ENCODE measurements around the gene PDSS2. TPM values are rescaled to one million over a fixed set of nuclear protein-coding genes. Genes with fewer than 3 reads are reported as not detected.
A peak's percentile ranks its signal among the peaks of the same experiment; 100 is the strongest.

The PDSS2 gene
- total and polyA plus RNA-seq, 2 of the 8 experiments (the other 6 are each of a cell fraction or from before 2014, with no cell fraction given) = 10.7 to 16.1 TPM

GRCh38 chr6:107125771-107126170, 333.6 kb downstream of the PDSS2 start:
- Histone ChIP-seq H3K79me1 (ENCODE audit: low read depth, low read length) (no peaks in the 10 kb centered on the region), H3K9me3 (ENCODE audit: insufficient read depth in 2 of 2, low read depth in 1 of 2, low read length in 1 of 2) (no peaks in the 10 kb centered on the region)
- TF ChIP-seq ASH2L (IDR thresholded peaks at IDR 0.05; ENCODE audit: low read length) (no peak), HDAC2 (IDR thresholded peaks at IDR 0.05; ENCODE audit: borderline replicate concordance in 1 of 2, low read depth in 2 of 2, low read length in 2 of 2) (no peak), POU5F1 (IDR thresholded peaks at IDR 0.05; ENCODE audit: low read depth, low read length) (no peak), BACH1 (IDR thresholded peaks at IDR 0.05; ENCODE audit: low read length) (no peak), SRF (IDR thresholded peaks at IDR 0.05; ENCODE audit: low read depth, low read length) (no peak), EP300 (IDR thresholded peaks at IDR 0.05; ENCODE audit: borderline replicate concordance in 1 of 2, low read depth in 2 of 2, low read length in 2 of 2) (no peak), YY1 (IDR thresholded peaks at IDR 0.05; ENCODE audit: low read depth, low read length) (no peak), NRF1 (IDR thresholded peaks at IDR 0.05; ENCODE audit: low read depth, low read length) (no peak), RAD21 (IDR thresholded peaks at IDR 0.05 in 1 of 2, conservative IDR thresholded peaks at IDR 0.05 in 1 of 2; ENCODE audit: low read depth in 2 of 2, low read length in 2 of 2) (no peak), CTCF (IDR thresholded peaks at IDR 0.05; ENCODE audit: control extremely low read depth in 1 of 3, insufficient read depth in 1 of 3, low read depth in 1 of 3, low read length in 3 of 3) (no peak)

More at GRCh38 chr6:107125771-107126170, 333.6 kb downstream of the PDSS2 start:
- H3K18ac ChIP-seq (ENCODE audit: extremely low read depth, low read length) = peak overlapping the region; percentile 56; the same call in 1 of the 2 replicates
- H3K79me2 ChIP-seq (ENCODE audit: control insufficient read depth in 1 of 2, insufficient read depth in 2 of 2, low read length in 2 of 2) = no peaks in the 10 kb centered on the region
- H3K56ac ChIP-seq (replicated peaks; ENCODE audit: insufficient read length, low read depth, low read length) = no peak overlapping the region
- no peak overlapping the region for H3K9ac ChIP-seq (replicated peaks in 1 of 4; ENCODE audit: extremely low read depth in 1 of 4, low read depth in 3 of 4, low read length in 3 of 4)
- H2AFZ ChIP-seq (ENCODE audit: low read length) = no peak overlapping the region
- H3K4me2 ChIP-seq (ENCODE audit: insufficient read depth in 1 of 2, low read depth in 2 of 2, low read length in 2 of 2) = no peak overlapping the region; a peak in 1 of 4 replicates
- DNase-seq (ENCODE audit: low read depth in 1 of 2, low spot score in 2 of 2) (no peak), FAIRE-seq (no peak)
- no peak overlapping the region for H3K4me3 ChIP-seq (ENCODE audit: extremely low read depth in 1 of 4, insufficient read depth in 2 of 4, low read depth in 3 of 4, low read length in 4 of 4)
- no peak overlapping the region for H3K23ac ChIP-seq (ENCODE audit: insufficient read length)
- H2BK20ac ChIP-seq (ENCODE audit: low read length) = peak overlapping the region; percentile 34
- H2BK5ac ChIP-seq (ENCODE audit: low read depth, low read length) = peak overlapping the region; percentile 84; the same call in 1 of the 2 replicates
- POLR2A ChIA-PET (ENCODE audit: partially characterized antibody) = interaction anchor here (2.2 to 3.0 kb wide), 2 partner anchors 10 to 12 kb away, joined by 6 to 26 read pairs; partner anchors contain the start of gene BEND3
- no peak overlapping the region for H2BK15ac ChIP-seq (ENCODE audit: low read length)
- H4K20me1 ChIP-seq (replicated peaks in 1 of 2; ENCODE audit: control insufficient read depth in 1 of 2, insufficient read depth in 2 of 2, low read length in 2 of 2) = no peaks in the 10 kb centered on the region
- peak overlapping the region; percentile 84 for H4K91ac ChIP-seq (replicated peaks; ENCODE audit: insufficient read length, low read length)
- peak overlapping the region; percentile 94 for H2BK12ac ChIP-seq (ENCODE audit: low read depth, low read length)
- H3K14ac ChIP-seq (ENCODE audit: insufficient read length) = no peak overlapping the region
- 96% methylated on average over 5 of the region's 5 CpGs; no CpG with 5 or more reads in 1 of the 2 experiments for WGBS, 2 experiments (ENCODE audit: extremely low coverage in 1 of 2, insufficient coverage in 1 of 2, insufficient read length in 1 of 2, insufficient replicate concordance in 2 of 2, low coverage in 1 of 2, low lambda C conversion rate in 2 of 2, missing lambda C conversion rate in 1 of 2)
- peaks cover 2 to 14% (median 8%) of the 10 kb centered on the region in 4 experiments for H3K4me1 ChIP-seq (replicated peaks in 1 of 4; ENCODE audit: control insufficient read depth in 3 of 4, insufficient read depth in 4 of 4, low read length in 3 of 4)
- peak overlapping the region; percentile 82 for H3K4ac ChIP-seq (replicated peaks; ENCODE audit: insufficient read length, low read depth, low read length)
- no peak overlapping the region for H4K5ac ChIP-seq (ENCODE audit: insufficient read length, low read depth, low read length)
- H2AK5ac ChIP-seq (ENCODE audit: low read depth, low read length) = peak overlapping the region; percentile 77
- peak overlapping the region; percentile 34 for H2BK120ac ChIP-seq (replicated peaks; ENCODE audit: low read depth, low read length)
- CTCF ChIA-PET (ENCODE audit: partially characterized antibody) = interaction anchor here (0.6 to 3.6 kb wide), 9 partner anchors 7 to 1852 kb away, joined by 3 to 16 read pairs (median 4); no protein-coding TSS in a partner anchor
- no peak overlapping the region for H3K27ac ChIP-seq (ENCODE audit: low read depth, low read length)
- H3K27me3 ChIP-seq (replicated peaks in 1 of 4; ENCODE audit: control insufficient read depth in 3 of 4, extremely low read depth in 1 of 4, insufficient read depth in 3 of 4, low read length in 3 of 4) = no peaks in the 10 kb centered on the region
- H3K23me2 ChIP-seq (ENCODE audit: low read depth, low read length) = no peaks in the 10 kb centered on the region
- H3K36me3 ChIP-seq (ENCODE audit: control insufficient read depth in 2 of 4, insufficient read depth in 4 of 4, low read length in 3 of 4) = no peaks in the 10 kb centered on the region
- H4K8ac ChIP-seq (ENCODE audit: extremely low read depth, insufficient read depth, low read length) = no peak overlapping the region
